ELF-1 (cell line): Measurements from ENCODE around the gene DHRSX.
A peak's percentile ranks its signal among the peaks of the same experiment; 100 is the strongest.
"Not testable (repeated sequence)": the region's sequence is repeated elsewhere in the genome, so short reads cannot be mapped to it uniquely, and the experiment has no call there.

Source experiments
- DNase-seq: peaks from one replicate; pipeline ENCODE4 v3.0.0-alpha.2; 2016; ENCODE audit warnings: low read depth, low spot score

Gene DHRSX

GRCh38 chrX:2456091-2456490 is 44.7 kb downstream of the DHRSX start:
- not testable (repeated sequence) for DNase-seq

GRCh38 chrX:2454620-2455019 is 46.2 kb downstream of the DHRSX start:
- DNase-seq = not testable (repeated sequence)

GRCh38 chrX:2452799-2453198 is 48.0 kb downstream of the DHRSX start:
- DNase-seq = no peak

- no peak for DNase-seq
Observed at GRCh38 chrX:2452317-2452784, 48.4 kb downstream of the DHRSX start.

- DNase-seq = peak; percentile 82
Observed at GRCh38 chrX:2451501-2452316, 49.1 kb downstream of the DHRSX start.

- no peak for DNase-seq
Observed at GRCh38 chrX:2450681-2451080, 50.1 kb downstream of the DHRSX start.

- no peak for DNase-seq
Observed at GRCh38 chrX:2449135-2449886, 51.5 kb downstream of the DHRSX start.

GRCh38 chrX:2447484-2447883 is 53.3 kb downstream of the DHRSX start:
- no peak for DNase-seq

- no peak for DNase-seq
Observed at GRCh38 chrX:2446815-2447214, 54.0 kb downstream of the DHRSX start.

- DNase-seq = no peak
Observed at GRCh38 chrX:2445662-2446623, 54.8 kb downstream of the DHRSX start.

GRCh38 chrX:2442694-2443093 is 58.1 kb downstream of the DHRSX start:
- DNase-seq = no peak

GRCh38 chrX:2441466-2441865 is 59.3 kb downstream of the DHRSX start:
- no peak for DNase-seq

GRCh38 chrX:2439613-2440012 is 61.2 kb downstream of the DHRSX start:
- no peak for DNase-seq

- no peak for DNase-seq
Observed at GRCh38 chrX:2435465-2435864, 65.3 kb downstream of the DHRSX start.

- DNase-seq = no peak
Observed at GRCh38 chrX:2434270-2435163, 66.3 kb downstream of the DHRSX start.

GRCh38 chrX:2432298-2432863 is 68.4 kb downstream of the DHRSX start:
- DNase-seq = no peak

- DNase-seq = no peak
Observed at GRCh38 chrX:2430265-2430825, 70.4 kb downstream of the DHRSX start.

- DNase-seq = no peak
Observed at GRCh38 chrX:2427737-2428136, 73.0 kb downstream of the DHRSX start.

GRCh38 chrX:2427147-2427546 is 73.6 kb downstream of the DHRSX start:
- DNase-seq = no peak

- no peak for DNase-seq
Observed at GRCh38 chrX:2426289-2426882, 74.4 kb downstream of the DHRSX start.
